ENCODE results near the gene KRT85.

DNA sequence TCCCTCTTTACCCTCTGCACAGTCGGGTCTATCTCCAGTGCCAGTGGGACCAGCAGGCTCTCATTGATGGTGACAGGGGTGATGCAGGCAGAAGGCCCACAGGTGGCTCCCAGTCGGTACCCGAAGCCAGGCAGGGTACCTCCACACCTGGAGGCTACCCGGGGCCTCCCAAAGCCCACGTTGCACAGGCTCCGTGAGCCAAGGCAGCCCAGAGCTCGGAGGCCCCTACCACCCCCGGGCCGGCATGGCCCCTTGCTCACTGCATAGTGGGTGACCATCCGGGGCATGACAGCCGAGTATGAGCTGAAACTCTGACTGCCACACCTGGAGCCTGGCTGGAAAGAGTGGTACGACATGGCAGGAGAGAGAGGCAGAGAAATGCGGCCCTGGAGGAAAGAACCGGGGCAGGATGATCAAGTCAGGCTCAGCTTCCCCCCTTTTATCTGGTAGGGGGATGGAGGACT is 38.7 kb upstream of the KRT85 start, which contains the start of gene KRT82:
- TF ChIP-seq EEA1 (CRISPR knock-in tag; IDR thresholded peaks at IDR 0.05; ENCODE audit: borderline replicate concordance) (no peak), ZNF431 (CRISPR knock-in tag; IDR thresholded peaks at IDR 0.05; ENCODE audit: borderline replicate concordance, low read depth) (no peak)
- TF ChIP-seq, protein P1, sequence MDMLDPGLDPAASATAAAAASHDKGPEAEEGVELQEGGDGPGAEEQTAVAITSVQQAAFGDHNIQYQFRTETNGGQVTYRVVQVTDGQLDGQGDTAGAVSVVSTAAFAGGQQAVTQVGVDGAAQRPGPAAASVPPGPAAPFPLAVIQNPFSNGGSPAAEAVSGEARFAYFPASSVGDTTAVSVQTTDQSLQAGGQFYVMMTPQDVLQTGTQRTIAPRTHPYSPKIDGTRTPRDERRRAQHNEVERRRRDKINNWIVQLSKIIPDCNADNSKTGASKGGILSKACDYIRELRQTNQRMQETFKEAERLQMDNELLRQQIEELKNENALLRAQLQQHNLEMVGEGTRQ (IDR thresholded peaks at IDR 0.05; ENCODE audit: low read depth, low read length): no peak
- TF ChIP-seq, protein P1 (CRISPR knock-in tag; IDR thresholded peaks at IDR 0.05; ENCODE audit: borderline replicate concordance): no peak
- TF ChIP-seq, protein P2, sequence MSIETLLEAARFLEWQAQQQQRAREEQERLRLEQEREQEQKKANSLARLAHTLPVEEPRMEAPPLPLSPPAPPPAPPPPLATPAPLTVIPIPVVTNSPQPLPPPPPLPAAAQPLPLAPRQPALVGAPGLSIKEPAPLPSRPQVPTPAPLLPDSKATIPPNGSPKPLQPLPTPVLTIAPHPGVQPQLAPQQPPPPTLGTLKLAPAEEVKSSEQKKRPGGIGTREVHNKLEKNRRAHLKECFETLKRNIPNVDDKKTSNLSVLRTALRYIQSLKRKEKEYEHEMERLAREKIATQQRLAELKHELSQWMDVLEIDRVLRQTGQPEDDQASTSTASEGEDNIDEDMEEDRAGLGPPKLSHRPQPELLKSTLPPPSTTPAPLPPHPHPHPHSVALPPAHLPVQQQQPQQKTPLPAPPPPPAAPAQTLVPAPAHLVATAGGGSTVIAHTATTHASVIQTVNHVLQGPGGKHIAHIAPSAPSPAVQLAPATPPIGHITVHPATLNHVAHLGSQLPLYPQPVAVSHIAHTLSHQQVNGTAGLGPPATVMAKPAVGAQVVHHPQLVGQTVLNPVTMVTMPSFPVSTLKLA (IDR thresholded peaks at IDR 0.05): no peak
